AG04450 (cell line): ENCODE results near the gene GFOD1. TPM values are rescaled to one million over a fixed set of nuclear protein-coding genes. Genes with fewer than 3 reads are reported as not detected.
"Not testable (repeated sequence)": the region's sequence is repeated elsewhere in the genome, so short reads cannot be mapped to it uniquely, and the experiment has no call there.

ENCODE experiments used
- CTCF ChIA-PET: fragments of 300-600, 350-600 bp; formaldehyde crosslinking; extraction: SDS; loops from one replicate; lab custom pipeline; 2022; ENCODE audit warnings: antibody characterized with exemption, inconsistent platforms; lab: Charles Lee
- POLR2A ChIA-PET: fragments of 350-600 bp; formaldehyde crosslinking; extraction: SDS; loops from one replicate; lab custom pipeline; 2021; ENCODE audit warnings: antibody characterized with exemption, inconsistent platforms; lab: Yijun Ruan, JAX
- DNase-seq: peaks from one replicate; pipeline ENCODE4 v3.0.0-alpha.2; 2011; ENCODE audit warnings: low read depth, low spot score
- H3K27ac ChIP-seq: one replicate; pipeline ENCODE4 v1.5.1; 2012; ENCODE audit warnings: low read depth, low read length, control low read depth
- H3K27me3 ChIP-seq: one replicate; pipeline ENCODE4 v1.6.0; 2012; ENCODE audit warnings: low read length; ENCODE audit not compliant: control insufficient read depth, insufficient read depth
- H3K4me3 ChIP-seq: 2 replicates; pipeline ENCODE4 v1.5.1; 2011; ENCODE audit warnings: mild to moderate bottlenecking, low read depth, low read length, control low read depth
- H3K9me3 ChIP-seq: 2 replicates; pipeline ENCODE4 v1.5.1; 2012; ENCODE audit warnings: low read length; ENCODE audit not compliant: control insufficient read depth, insufficient read depth
- polyA plus RNA-seq: library from polyadenylated mRNA; depleted of rRNA; stranded (reverse); fragments of >200 nt; gene quantifications from 2 replicates; pipeline ENCODE4 v1.2.3, GENCODE V29; 2011
- TF ChIP-seq, protein P1 (sequence below): IDR thresholded peaks from 2 replicates; pipeline ENCODE4 v1.5.1; 2011; ENCODE audit warnings: low read depth, low read length, control low read depth, inconsistent platforms

Gene GFOD1
- polyA plus RNA-seq, 1 experiment = 3.0 TPM

DNA sequence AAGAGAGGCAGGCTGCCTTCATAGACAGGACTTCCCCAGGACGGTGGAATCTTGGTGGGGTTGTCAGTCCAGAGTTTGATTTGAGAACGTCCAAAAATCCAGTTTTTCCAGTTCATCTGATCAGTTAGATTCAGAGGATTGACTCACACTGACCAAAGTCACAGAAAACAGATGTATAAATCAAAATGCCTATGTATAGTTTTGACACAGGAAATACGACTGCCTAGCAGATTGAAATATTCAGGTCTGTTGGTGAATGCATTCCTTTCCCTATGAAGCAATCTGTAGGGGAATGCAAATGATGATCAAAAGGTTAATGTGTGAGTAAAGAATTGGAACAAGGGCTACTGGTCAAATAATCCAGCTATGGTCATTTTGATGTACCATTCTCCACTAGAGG lies 29.7 kb upstream of the GFOD1 start:
- Histone ChIP-seq H3K27me3 (peaks cover 6% of the 10 kb centered on the region), H3K4me3 (no peak overlapping the region), H3K9me3 (peaks cover 5% of the 10 kb centered on the region), H3K27ac (no peak overlapping the region)
- DNase-seq = no peak
- TF ChIP-seq, protein P1, sequence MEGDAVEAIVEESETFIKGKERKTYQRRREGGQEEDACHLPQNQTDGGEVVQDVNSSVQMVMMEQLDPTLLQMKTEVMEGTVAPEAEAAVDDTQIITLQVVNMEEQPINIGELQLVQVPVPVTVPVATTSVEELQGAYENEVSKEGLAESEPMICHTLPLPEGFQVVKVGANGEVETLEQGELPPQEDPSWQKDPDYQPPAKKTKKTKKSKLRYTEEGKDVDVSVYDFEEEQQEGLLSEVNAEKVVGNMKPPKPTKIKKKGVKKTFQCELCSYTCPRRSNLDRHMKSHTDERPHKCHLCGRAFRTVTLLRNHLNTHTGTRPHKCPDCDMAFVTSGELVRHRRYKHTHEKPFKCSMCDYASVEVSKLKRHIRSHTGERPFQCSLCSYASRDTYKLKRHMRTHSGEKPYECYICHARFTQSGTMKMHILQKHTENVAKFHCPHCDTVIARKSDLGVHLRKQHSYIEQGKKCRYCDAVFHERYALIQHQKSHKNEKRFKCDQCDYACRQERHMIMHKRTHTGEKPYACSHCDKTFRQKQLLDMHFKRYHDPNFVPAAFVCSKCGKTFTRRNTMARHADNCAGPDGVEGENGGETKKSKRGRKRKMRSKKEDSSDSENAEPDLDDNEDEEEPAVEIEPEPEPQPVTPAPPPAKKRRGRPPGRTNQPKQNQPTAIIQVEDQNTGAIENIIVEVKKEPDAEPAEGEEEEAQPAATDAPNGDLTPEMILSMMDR = no peak
- CTCF ChIA-PET = no interaction called here
- POLR2A ChIA-PET = no interaction called here

DNA sequence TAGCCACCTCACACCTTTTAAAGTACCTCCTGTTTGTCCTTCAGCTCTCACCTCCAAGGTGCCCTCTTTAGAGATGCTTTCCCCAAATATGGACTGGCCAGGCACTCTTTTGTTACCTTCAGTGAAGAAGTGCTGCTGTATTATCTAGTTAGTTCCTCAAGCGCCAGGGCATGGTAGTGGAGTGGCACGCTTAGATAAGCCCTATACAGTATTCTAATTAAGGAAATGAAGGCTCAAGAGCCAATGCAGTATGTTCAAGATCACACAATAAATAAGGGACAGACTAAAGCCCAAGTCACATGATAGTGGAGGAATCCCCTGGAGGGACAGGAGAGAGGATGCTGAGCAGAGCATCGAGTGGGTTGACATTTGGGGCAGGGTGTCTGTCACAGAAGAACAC lies 28.5 kb upstream of the GFOD1 start:
- ChIA-PET POLR2A (no interaction called here), CTCF (no interaction called here)
- Histone ChIP-seq H3K9me3 (peaks cover 10% of the 10 kb centered on the region), H3K27ac (no peak overlapping the region), H3K27me3 (peaks cover 6% of the 10 kb centered on the region), H3K4me3 (no peak overlapping the region)
- DNase-seq = no peak
- TF ChIP-seq, protein P1 = no peak

DNA sequence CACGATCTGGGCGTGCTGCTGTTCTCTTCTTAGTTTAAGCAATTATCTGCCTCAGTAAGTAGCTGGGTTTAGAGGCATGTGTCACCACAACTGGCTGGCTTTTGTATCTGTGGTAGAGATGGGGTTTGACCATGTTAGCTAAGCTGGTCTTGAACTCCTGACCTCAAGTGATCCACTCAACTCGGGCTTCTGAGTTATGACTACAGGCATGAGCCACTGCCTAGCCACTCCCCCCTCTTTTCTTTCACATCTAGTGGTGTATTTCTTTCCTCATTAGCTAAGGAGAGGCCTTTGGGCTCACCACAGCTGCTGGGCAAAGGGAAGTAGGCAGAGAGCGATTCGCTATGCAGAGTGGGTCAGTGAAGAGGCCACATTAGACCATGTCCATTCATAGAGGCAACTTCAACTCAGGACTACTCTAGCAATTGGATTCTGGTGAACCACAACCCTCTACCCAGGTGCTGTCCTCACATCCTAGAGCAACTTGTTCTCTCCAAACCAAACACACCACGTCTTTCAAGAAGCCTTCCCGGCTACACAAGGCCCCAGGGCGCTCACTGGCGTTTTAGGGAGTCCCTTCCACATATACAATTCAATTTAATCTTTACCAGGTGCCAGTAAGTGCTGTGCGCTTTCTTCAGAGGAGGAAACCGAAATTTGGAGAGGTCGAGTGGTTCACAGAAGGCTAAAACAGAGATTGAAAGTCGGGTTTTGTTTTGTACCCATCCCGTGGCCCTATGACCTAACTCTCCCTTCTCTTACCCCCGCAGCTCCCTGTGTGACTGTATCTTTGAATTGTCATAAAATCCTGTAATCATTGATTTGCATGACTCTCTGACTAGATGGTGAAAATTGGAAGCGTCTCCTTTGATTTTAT lies 26.5 kb upstream of the GFOD1 start:
- DNase-seq = no peak
- no peak overlapping the region for H3K27ac ChIP-seq
- H3K4me3 ChIP-seq = no peak overlapping the region
- ChIA-PET CTCF (no interaction called here), POLR2A (no interaction called here)
- peaks cover 6% of the 10 kb centered on the region for H3K27me3 ChIP-seq
- TF ChIP-seq, protein P1 = no peak
- H3K9me3 ChIP-seq = peaks cover 12% of the 10 kb centered on the region

DNA sequence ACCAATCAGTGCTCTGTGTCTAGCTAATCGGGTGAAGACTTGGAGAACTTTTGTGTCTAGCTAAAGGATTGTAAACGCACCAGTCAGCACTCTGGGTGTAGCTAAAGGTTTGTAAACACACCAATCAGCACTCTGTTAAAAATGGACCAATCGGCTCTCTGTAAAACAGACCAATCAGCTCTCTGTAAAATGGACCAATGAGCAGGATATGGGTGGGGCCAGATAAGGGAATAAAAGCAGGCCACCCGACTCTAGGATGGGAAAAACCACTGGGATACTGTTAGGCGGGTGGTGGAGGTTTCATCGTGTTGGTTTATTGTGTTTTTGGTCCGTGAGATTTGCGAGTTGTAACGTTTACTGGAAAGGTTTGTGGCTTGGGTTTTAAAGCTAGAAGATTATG lies 25.5 kb upstream of the GFOD1 start:
- POLR2A ChIA-PET = no interaction called here
- no peak for DNase-seq
- CTCF ChIA-PET = interaction anchor here (1.3 kb wide), 1 partner anchor 62 kb away, joined by 4 read pairs; no protein-coding TSS in a partner anchor
- TF ChIP-seq, protein P1 = no peak
- Histone ChIP-seq H3K9me3 (peaks cover 12% of the 10 kb centered on the region), H3K27me3 (peaks cover 6% of the 10 kb centered on the region), H3K4me3 (no peak overlapping the region), H3K27ac (no peak overlapping the region)

DNA sequence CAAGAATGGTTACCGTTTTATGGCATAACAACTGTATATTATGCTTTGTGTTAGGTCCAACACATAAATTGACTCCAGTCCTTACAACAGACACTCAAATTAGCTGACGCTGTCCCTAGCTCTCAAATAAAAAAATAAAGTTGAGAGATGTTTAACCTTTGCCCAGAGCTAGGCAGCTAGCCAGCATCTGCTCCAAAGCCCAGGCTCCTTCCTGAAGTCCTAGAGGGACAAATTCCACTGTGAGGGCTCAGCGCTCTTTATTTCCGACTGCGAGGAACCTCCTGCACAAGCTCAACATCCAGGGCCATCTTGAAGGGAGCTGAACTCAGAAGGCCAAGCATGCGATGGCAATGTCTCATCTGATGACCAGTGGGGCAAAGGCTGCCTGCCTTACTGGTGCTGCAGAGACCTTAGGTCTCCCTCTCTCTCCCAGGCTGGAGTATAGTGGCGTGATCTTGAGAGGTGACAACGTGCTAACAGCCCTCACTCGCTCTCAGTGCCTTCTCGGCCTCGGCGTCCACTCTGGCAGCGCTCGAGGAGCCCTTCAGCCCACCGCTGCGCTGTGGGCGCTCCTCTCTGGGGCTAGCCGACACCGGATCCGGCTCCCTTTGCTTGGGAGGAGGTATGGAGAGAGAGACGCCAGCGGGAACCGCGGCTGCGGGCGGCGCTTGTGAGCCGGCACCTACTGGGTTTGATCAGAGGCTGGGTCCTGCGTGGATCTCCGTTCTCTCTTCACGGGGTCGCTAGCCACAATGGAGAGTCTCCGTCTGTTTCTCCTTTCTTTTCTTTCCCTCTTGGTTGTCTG lies 24.7 kb upstream of the GFOD1 start:
- Histone ChIP-seq H3K9me3 (peaks cover 12% of the 10 kb centered on the region), H3K4me3 (no peak overlapping the region), H3K27ac (no peak overlapping the region), H3K27me3 (peaks cover 6% of the 10 kb centered on the region)
- ChIA-PET CTCF (interaction anchor here (1.3 kb wide), 1 partner anchor 63 kb away, joined by 4 read pairs; no protein-coding TSS in a partner anchor), POLR2A (interaction anchor here (0.6 kb wide), 1 partner anchor 183 kb away, joined by 7 read pairs; no protein-coding TSS in a partner anchor)
- DNase-seq = no peak
- TF ChIP-seq, protein P1 = no peak

DNA sequence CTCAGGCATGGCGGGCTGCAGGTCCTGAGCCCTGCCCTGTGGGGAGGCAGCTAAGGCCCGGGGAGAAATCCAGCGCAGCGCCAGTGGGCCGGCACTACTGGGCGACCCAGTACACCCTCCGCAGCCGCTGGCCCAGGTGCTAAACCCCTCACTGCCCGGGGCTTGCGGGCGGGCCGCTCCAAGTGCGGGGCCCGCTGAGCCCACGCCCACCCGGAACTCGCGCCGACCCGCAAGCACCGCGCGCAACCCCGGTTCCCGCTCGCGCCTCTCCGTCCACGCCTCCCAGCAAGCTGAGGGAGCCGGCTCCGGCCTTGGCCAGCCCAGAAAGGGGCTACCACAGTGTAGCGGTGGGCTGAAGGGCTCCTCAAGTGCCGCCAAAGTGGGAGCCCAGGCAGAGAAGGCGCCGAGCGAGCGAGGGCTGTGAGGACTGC lies 23.8 kb upstream of the GFOD1 start:
- CTCF ChIA-PET = interaction anchor here (1.3 kb wide), 1 partner anchor 64 kb away, joined by 3 read pairs; no protein-coding TSS in a partner anchor
- H3K4me3 ChIP-seq = not testable (repeated sequence)

DNA sequence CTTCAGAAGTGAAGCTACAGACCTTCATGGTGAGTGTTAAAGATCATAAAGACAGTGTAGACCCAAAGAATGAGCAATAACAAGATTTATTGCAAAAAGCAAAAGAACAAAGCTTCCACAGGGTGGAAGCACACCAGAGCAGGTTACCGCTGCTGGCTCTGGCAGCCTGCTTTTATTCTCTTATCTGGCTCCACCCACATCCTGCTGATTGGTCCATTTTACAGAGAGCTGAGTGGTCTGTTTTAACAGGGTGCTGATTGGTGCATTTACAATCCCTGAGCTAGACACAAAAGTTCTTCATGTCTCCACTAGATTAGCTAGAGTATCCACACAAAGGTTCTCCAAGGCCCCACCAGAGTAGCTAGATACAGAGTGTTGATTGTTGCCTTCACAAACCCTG lies 23.0 kb upstream of the GFOD1 start:
- H3K4me3 ChIP-seq, H3K27me3 ChIP-seq, DNase-seq, H3K27ac ChIP-seq, POLR2A ChIA-PET: not testable (repeated sequence)
- CTCF ChIA-PET = interaction anchor here (1.3 kb wide), 1 partner anchor 64 kb away, joined by 3 read pairs; no protein-coding TSS in a partner anchor
- H3K9me3 ChIP-seq = peaks cover 12% of the 10 kb centered on the region

More for the DNA sequence above, 23.8 kb upstream of the GFOD1 start:
- H3K27ac ChIP-seq, DNase-seq, H3K27me3 ChIP-seq, POLR2A ChIA-PET: not testable (repeated sequence)
- peaks cover 12% of the 10 kb centered on the region for H3K9me3 ChIP-seq
